Stromal cell of bone marrow (primary cell): ENCODE data around the gene TBC1D13.
"Not testable (repeated sequence)": the region's sequence is repeated elsewhere in the genome, so short reads cannot be mapped to it uniquely, and the experiment has no call there.

Source experiments
- DNase-seq: peaks from one replicate; pipeline ENCODE4 v3.0.0-alpha.2; 2012; ENCODE audit warnings: low read depth

The TBC1D13 gene

GRCh38 chr9:128846680-128847030, 59.6 kb downstream of the TBC1D13 start:
- DNase-seq: no peak

- DNase-seq: no peak
Observed at GRCh38 chr9:128847803-128848202, 60.8 kb downstream of the TBC1D13 start.

GRCh38 chr9:128851024-128851423, 64.0 kb downstream of the TBC1D13 start:
- DNase-seq: not testable (repeated sequence)

GRCh38 chr9:128851779-128852600, 64.9 kb downstream of the TBC1D13 start:
- peak; percentile 23 for DNase-seq

GRCh38 chr9:128852646-128853045, 65.6 kb downstream of the TBC1D13 start:
- DNase-seq: not testable (repeated sequence)

- not testable (repeated sequence) for DNase-seq
Observed at GRCh38 chr9:128854454-128854853, 67.4 kb downstream of the TBC1D13 start.

GRCh38 chr9:128858476-128858875, 71.4 kb downstream of the TBC1D13 start:
- not testable (repeated sequence) for DNase-seq
